PC-3 (cell line): ENCODE results near the gene IFNLR1. TPM values are rescaled to one million over a fixed set of nuclear protein-coding genes. Genes with fewer than 3 reads are reported as not detected.

ENCODE experiments used
- ATAC-seq: fragments of 200-7000 bp; cut with Tn5 transposase; 2 replicates; pipeline ENCODE4 v1.9.1; 2020; ENCODE audit warnings: mild to moderate bottlenecking, moderate library complexity
- BruUV-seq: library from RNA; stranded (reverse); fragments of 400-500 nt; replicated peaks from 2 replicates; lab custom pipeline; 2021; lab: Mats Ljungman, UMichigan
- CTCF ChIA-PET: fragments of 300-600 bp; sonication (Branson Sonifier 250); formaldehyde crosslinking; loops from one replicate; lab custom pipeline; 2022; ENCODE audit warnings: antibody characterized with exemption; lab: Charles Lee
- POLR2A ChIA-PET: fragments of 300-600 bp; sonication (Branson Sonifier 250); formaldehyde crosslinking; loops from one replicate; lab custom pipeline; 2022; ENCODE audit warnings: antibody characterized with exemption; ENCODE audit not compliant: unreplicated experiment; lab: Charles Lee
- DNase-seq: peaks from one replicate; pipeline ENCODE4 v3.0.0-alpha.2; 2015
- H2AFZ ChIP-seq: fragments of 300-600 bp; sonication (generic); 2 replicates; pipeline ENCODE4 v1.6.0; 2016; ENCODE audit warnings: antibody characterized with exemption, low read length
- H3F3A ChIP-seq: fragments of 300-600 bp; sonication (generic); one replicate; pipeline ENCODE4 v1.6.0; 2017; ENCODE audit warnings: antibody characterized with exemption, low read length, control low read depth, mild to moderate bottlenecking; ENCODE audit not compliant: unreplicated experiment
- H3K27ac ChIP-seq: fragments of 300-600 bp; sonication (generic); 2 replicates; pipeline ENCODE4 v1.5.1; 2016; ENCODE audit warnings: mild to moderate bottlenecking, low read length
- H3K27me3 ChIP-seq: fragments of 300-600 bp; sonication (generic); 2 replicates; pipeline ENCODE4 v1.6.1; 2016; ENCODE audit warnings: low read length, mixed read lengths
- H3K36me3 ChIP-seq: fragments of 300-600 bp; sonication (generic); 2 replicates; pipeline ENCODE4 v1.6.1; 2016; ENCODE audit warnings: low read depth, mixed run types, low read length, mixed read lengths
- H3K4me1 ChIP-seq: fragments of 300-600 bp; sonication (generic); 2 replicates; pipeline ENCODE4 v1.5.1; 2016; ENCODE audit warnings: low read length; ENCODE audit not compliant: insufficient read depth
- H3K4me2 ChIP-seq: fragments of 300-600 bp; sonication (generic); 2 replicates; pipeline ENCODE4 v1.6.0; 2016; ENCODE audit warnings: low read length
- H3K4me3 ChIP-seq: fragments of 300-600 bp; sonication (generic); 2 replicates; pipeline ENCODE4 v1.5.1; 2016; ENCODE audit warnings: mild to moderate bottlenecking, low read length, mixed read lengths
- H3K79me2 ChIP-seq: fragments of 300-600 bp; sonication (generic); 2 replicates; pipeline ENCODE4 v1.6.1; 2017; ENCODE audit warnings: low read length, mixed read lengths
- H3K9ac ChIP-seq: fragments of 300-600 bp; sonication (generic); 2 replicates; pipeline ENCODE4 v1.6.0; 2016; ENCODE audit warnings: mild to moderate bottlenecking, low read length
- H3K9me2 ChIP-seq: fragments of 300-600 bp; sonication (generic); replicated peaks from 2 replicates; pipeline ENCODE4 v1.6.1; 2016; ENCODE audit warnings: mixed run types, low read length, mixed read lengths
- H3K9me3 ChIP-seq: fragments of 300-600 bp; sonication (generic); 2 replicates; pipeline ENCODE4 v1.6.1; 2016; ENCODE audit warnings: low read length, mixed read lengths
- H4K20me1 ChIP-seq: fragments of 300-600 bp; sonication (generic); 2 replicates; pipeline ENCODE4 v1.6.1; 2016; ENCODE audit warnings: low read length, mixed read lengths
- CTCF ChIP-seq: fragments of 300-600 bp; sonication (generic); conservative IDR thresholded peaks from 2 replicates; pipeline ENCODE4 v1.5.1; 2017; ENCODE audit warnings: antibody characterized with exemption, low read depth, mild to moderate bottlenecking, low read length
- EZH2 ChIP-seq: fragments of 300-600 bp; sonication (generic); IDR thresholded peaks from one replicate; pipeline ENCODE4 v1.6.1; 2017; ENCODE audit warnings: antibody characterized with exemption, mild to moderate bottlenecking, low read length; ENCODE audit not compliant: unreplicated experiment
- EZH2phosphoT487 ChIP-seq: fragments of 300-600 bp; sonication (generic); IDR thresholded peaks from 2 replicates; pipeline ENCODE4 v1.6.1; 2018; ENCODE audit warnings: mild to moderate bottlenecking, antibody characterized with exemption, low read length, borderline replicate concordance
- intact Hi-C: fragments of 100-400 bp; cut with micrococcal nuclease; formaldehyde crosslinking; loops from 2 replicates; pipeline ENCODE4 v1.9.0; 2023
- total RNA-seq: library from RNA; depleted of rRNA; stranded (reverse); fragments of >200 nt; gene quantifications from 2 replicates; pipeline ENCODE4 v1.2.3, GENCODE V29; 2014

The IFNLR1 gene
- total RNA-seq, 1 experiment from 2014 or later, result 9.5 TPM

DNA sequence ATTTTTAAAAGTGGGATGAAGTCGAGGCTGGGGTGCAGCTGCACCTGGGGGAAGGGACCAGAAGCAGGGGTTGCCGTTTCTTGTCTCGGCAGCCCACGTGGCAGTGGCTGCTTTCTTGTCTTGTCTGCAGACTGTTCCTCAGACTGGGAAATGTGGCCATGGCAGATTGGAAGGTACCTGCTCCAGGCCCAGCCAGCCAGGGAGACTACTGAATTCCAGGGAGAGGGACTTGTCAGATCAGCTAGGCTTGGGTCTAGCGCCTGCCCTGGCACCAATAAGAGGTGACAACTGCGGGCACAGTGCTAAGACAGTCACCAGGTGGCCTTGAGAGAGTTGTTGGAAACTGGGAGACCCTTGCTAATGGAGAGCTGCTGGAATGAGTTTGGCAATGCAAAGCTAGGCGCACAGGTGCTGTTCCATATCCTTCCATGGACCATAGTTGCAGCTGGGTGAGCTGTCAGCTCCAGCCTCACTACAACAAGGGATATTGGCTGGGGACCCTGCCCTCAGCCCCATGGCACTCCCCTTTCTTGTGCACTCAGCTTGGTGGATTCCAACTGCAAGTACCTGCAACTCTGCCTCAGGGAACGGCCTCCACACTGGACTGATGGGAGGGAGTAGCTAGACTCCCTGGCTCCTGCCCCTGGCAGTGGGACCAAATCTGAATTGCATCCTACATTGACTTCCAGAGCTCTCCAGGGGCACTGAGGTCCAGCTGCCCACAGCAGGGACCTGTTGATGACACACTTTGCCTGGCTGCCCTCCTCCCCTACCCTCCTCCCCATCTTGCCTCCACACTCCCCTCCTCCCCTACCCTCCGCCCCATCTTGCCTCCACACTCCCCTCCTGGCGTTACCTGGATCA, 34.2 kb downstream of the IFNLR1 start:
- H4K20me1 ChIP-seq, result no peaks in the 10 kb centered on the region
- H2AFZ ChIP-seq, result no peak overlapping the region
- H3K9ac ChIP-seq, result no peak overlapping the region
- CTCF ChIA-PET, result no interaction called here
- no peaks in the 10 kb centered on the region for H3K79me2 ChIP-seq
- ATAC-seq (no peak), DNase-seq (no peak)
- no peaks in the 10 kb centered on the region for H3F3A ChIP-seq
- intact Hi-C loops, result no loop called here
- H3K9me3 ChIP-seq, result no peaks in the 10 kb centered on the region
- no peak overlapping the region for H3K27ac ChIP-seq
- no peaks in the 10 kb centered on the region for H3K36me3 ChIP-seq
- H3K27me3 ChIP-seq, result no peaks in the 10 kb centered on the region
- POLR2A ChIA-PET, result no interaction called here
- peaks cover 23% of the 10 kb centered on the region for H3K4me1 ChIP-seq
- TF ChIP-seq CTCF (no peak), EZH2phosphoT487 (no peak), EZH2 (no peak)
- H3K4me2 ChIP-seq, result no peak overlapping the region
- H3K4me3 ChIP-seq, result no peak overlapping the region
- no TSS peak for BruUV-seq
- no peaks in the 10 kb centered on the region for H3K9me2 ChIP-seq

GRCh38 chr1:24151175-24151533, 35.9 kb downstream of the IFNLR1 start:
- ATAC-seq (no peak), DNase-seq (peak; percentile 69)
- POLR2A ChIA-PET, result interaction anchor here (0.6 to 1.0 kb wide), 2 partner anchors 8 to 171 kb away, joined by 4 to 6 read pairs; partner anchors contain the start of gene SRSF10
- H3F3A ChIP-seq, result no peaks in the 10 kb centered on the region
- intact Hi-C loops, result loop anchor here (2.0 kb wide), 1 partner anchor 36 kb away; the partner anchor contains the start of gene IFNLR1
- no TSS peak for BruUV-seq
- no peaks in the 10 kb centered on the region for H4K20me1 ChIP-seq
- no peaks in the 10 kb centered on the region for H3K36me3 ChIP-seq
- no peaks in the 10 kb centered on the region for H3K79me2 ChIP-seq
- H3K9me2 ChIP-seq, result no peaks in the 10 kb centered on the region
- H3K27ac ChIP-seq, result peak overlapping the region; percentile 77
- H3K27me3 ChIP-seq, result no peaks in the 10 kb centered on the region
- H3K9me3 ChIP-seq, result no peaks in the 10 kb centered on the region
- CTCF ChIA-PET, result interaction anchor here (0.6 to 2.3 kb wide), 6 partner anchors 32 to 243 kb away, joined by 3 to 25 read pairs (median 5); no protein-coding TSS in a partner anchor
- peak overlapping the region; percentile 67; the same call in 1 of the 2 replicates for H3K9ac ChIP-seq
- H3K4me2 ChIP-seq, result peak overlapping the region; percentile 92
- peak overlapping the region; percentile 73; the same call in 1 of the 2 replicates for H2AFZ ChIP-seq
- peaks cover 23% of the 10 kb centered on the region for H3K4me1 ChIP-seq
- H3K4me3 ChIP-seq, result peak overlapping the region; percentile 68; the same call in 1 of the 2 replicates
- TF ChIP-seq EZH2phosphoT487 (no peak), EZH2 (no peak), CTCF (no peak)
